ENCODE measurements around the gene SCN4A. TPM values are rescaled to one million over a fixed set of nuclear protein-coding genes. Genes with fewer than 3 reads are reported as not detected.

SCN4A gene
- 0.02 to 0.08 TPM (median 0.07 TPM) in 5 replicates for total RNA-seq (2022; extraction: Qiagen RNA extraction)

GRCh38 chr17:63972796-63973195, at the start of gene SCN4A:
Gene SCN4A (minus strand): TSS chr17:63972918. CDS start chr17:63972841, 77 bp downstream.

DNA sequence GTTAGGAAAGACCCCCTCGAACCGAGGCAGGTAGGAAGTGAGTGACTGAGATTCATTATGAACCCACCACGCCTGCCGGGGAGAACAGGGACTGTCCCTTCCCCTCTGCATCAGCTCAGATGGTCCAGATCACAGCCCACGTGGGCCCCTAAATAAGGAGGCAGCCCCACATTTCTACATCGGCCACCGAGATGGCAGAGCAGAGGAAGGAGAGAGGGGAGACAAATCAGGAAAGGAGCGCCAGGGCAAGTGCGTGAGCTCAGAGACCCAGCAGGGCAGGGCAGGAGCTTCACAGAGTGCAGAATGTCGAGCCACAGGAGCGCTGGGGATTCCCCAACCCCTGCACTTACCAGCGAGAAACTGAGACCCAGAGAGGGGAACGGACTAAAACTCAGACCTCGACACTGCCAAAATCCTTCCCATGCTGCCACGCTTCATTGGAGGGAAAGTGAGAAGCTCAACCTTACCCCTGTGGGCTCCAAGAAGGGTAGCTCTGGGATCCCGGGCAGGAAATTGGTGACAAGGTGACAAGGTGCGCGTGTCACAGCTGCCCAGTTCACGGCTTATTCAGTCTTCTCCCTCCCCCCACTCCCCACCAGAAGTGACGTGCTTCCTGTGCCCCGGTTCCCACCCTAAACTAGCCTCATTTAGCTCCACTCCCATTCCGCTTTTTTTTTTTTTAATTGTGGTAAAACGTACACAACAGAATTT, 47.5 kb upstream of the SCN4A start, which contains the start of gene ICAM2:
ICAM2 (minus strand) TSS at position 578 of the 711 bp plus-strand sequence. CDS start 13,942 bp downstream, outside the sequence.

GRCh38 chr17:63998050-63998720, 25.5 kb upstream of the SCN4A start, which contains the start of gene PRR29:
Gene PRR29 (plus strand): TSS chr17:63998351. CDS start chr17:63998365, 14 bp downstream.

GRCh38 chr17:63931981-63932561, 40.6 kb downstream of the SCN4A start, which contains the start of gene CD79B:
Gene CD79B (minus strand): TSS chr17:63932331. CDS start chr17:63932261, 70 bp downstream.

GRCh38 chr17:63918789-63919305, 53.9 kb downstream of the SCN4A start, which contains the start of gene GH1:
Gene GH1 (minus strand): TSS chr17:63918839. CDS start chr17:63918776, 63 bp downstream.

GRCh38 chr17:63911041-63911635, 61.6 kb downstream of the SCN4A start, which contains the start of gene CSHL1:
Gene CSHL1 (minus strand): TSS chr17:63911258. CDS start chr17:63911196, 62 bp downstream.

DNA sequence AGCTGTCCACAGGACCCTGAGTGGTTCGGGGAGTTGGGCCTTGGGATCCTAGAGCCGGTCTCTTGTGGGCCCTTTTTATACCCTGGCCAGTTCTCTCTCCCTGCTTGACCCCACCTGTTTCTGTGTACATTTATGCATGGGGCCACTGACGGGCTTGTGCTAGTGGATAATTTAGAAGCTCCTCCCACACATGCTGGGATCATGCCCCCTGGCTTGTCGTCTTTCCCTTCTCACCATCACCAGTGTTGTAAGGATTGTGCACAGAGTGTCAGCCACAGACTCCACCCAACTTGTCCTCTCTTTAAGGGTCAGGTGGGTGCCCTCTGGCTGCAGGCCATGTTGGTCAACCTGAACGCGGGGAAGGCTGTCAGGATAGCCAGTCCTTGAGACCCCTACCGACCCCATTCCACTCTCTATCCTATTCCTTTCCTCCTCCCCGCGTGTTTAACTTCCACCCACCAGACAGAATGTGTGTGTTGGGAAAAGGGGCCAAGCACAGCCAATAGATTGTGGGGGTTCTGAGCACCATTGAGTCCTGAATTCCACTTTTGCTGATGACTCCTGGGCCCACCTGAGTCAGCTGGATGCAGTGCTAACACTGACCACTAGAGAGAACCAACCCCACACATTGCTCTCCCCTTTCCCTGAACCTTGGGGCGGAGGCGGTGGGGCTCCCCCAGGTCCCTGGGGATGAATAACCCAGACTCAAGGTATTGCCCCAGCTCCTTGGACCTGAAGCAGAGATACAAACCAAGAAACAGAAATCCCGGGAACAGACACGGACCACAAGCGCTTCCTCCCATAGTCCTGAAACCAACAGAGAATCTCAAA, 76.0 kb downstream of the SCN4A start, which contains the start of gene CSH1:
CSH1 (minus strand) TSS at position 51 of the 831 bp plus-strand sequence. CDS start 63 bp downstream, outside the sequence.

Other genes with a start within 250 kb of the SCN4A start
- 23.1 to 28.9 TPM (median 26.1 TPM) in 5 replicates for gene STRADA, start 231.1 kb downstream of the SCN4A start, total RNA-seq (2022; extraction: Qiagen RNA extraction)
- gene CCDC47, start 199.3 kb downstream of the SCN4A start, total RNA-seq (2022; extraction: Qiagen RNA extraction) = 104 to 121 TPM (median 118 TPM) in 5 replicates
- 102 to 113 TPM (median 102 TPM) in 5 replicates for gene DDX42, start 198.7 kb downstream of the SCN4A start, total RNA-seq (2022; extraction: Qiagen RNA extraction)
- 214 to 244 TPM (median 222 TPM) in 5 replicates for gene PSMC5, start 145.5 kb downstream of the SCN4A start, total RNA-seq (2022; extraction: Qiagen RNA extraction)
- gene FTSJ3, start 145.3 kb downstream of the SCN4A start, total RNA-seq (2022; extraction: Qiagen RNA extraction) = 53.1 to 56.9 TPM (median 53.4 TPM) in 5 replicates
- 51.3 to 65.9 TPM (median 61.6 TPM) in 5 replicates for gene SMARCD2, start 130.2 kb downstream of the SCN4A start, total RNA-seq (2022; extraction: Qiagen RNA extraction)
- not detected in 5 replicates for gene CSH2, start 99.2 kb downstream of the SCN4A start, total RNA-seq (2022; extraction: Qiagen RNA extraction)
- gene GH2, start 91.0 kb downstream of the SCN4A start, total RNA-seq (2022; extraction: Qiagen RNA extraction) = not detected in 5 replicates
- not detected in 5 replicates for gene CSH1, start 76.3 kb downstream of the SCN4A start, total RNA-seq (2022; extraction: Qiagen RNA extraction)
- not detected in 5 replicates for gene CSHL1, start 61.7 kb downstream of the SCN4A start, total RNA-seq (2022; extraction: Qiagen RNA extraction)
- gene GH1, start 54.1 kb downstream of the SCN4A start, total RNA-seq (2022; extraction: Qiagen RNA extraction) = 0.11 TPM in 1 of 5 replicates, not detected in the others
- gene CD79B, start 40.6 kb downstream of the SCN4A start, total RNA-seq (2022; extraction: Qiagen RNA extraction) = 0.17 TPM in 1 of 5 replicates, not detected in the others
- gene PRR29, start 25.4 kb upstream of the SCN4A start, total RNA-seq (2022; extraction: Qiagen RNA extraction) = 0.31 to 1.2 TPM (median 0.54 TPM) in 5 replicates
- gene ICAM2, start 47.7 kb upstream of the SCN4A start, total RNA-seq (2022; extraction: Qiagen RNA extraction) = 0.11 TPM in 1 of 5 replicates, not detected in the others
- 3.0 to 4.0 TPM (median 3.8 TPM) in 5 replicates for gene ERN1, start 157.2 kb upstream of the SCN4A start, total RNA-seq (2022; extraction: Qiagen RNA extraction)

All from A549 treated with dexamethasone at 1 μM for 4 hours (cell line).